GM12878 (cell line): ENCODE data around the gene HSPB1. TPM values are rescaled to one million over a fixed set of nuclear protein-coding genes. Genes with fewer than 3 reads are reported as not detected.

Experiments
- ATAC-seq: fragments of 200-7000 bp; cut with Tn5 transposase; 3 replicates; pipeline ENCODE4 v1.9.1; 2020; ENCODE audit warnings: mild to moderate bottlenecking, moderate library complexity
- BruUV-seq: library from RNA; stranded (reverse); fragments of 400-500 nt; replicated peaks from 2 replicates; lab custom pipeline; 2021; lab: Mats Ljungman, UMichigan
- CTCF ChIA-PET: fragments of 300-600 bp; sonication (Branson Sonifier 250); formaldehyde crosslinking; extraction: SDS; loops from one replicate; lab custom pipeline; 2021; ENCODE audit warnings: inconsistent platforms; lab: Yijun Ruan, JAX
- POLR2A ChIA-PET: fragments of 350-600 bp; formaldehyde crosslinking; extraction: SDS; loops from one replicate; lab custom pipeline; 2021; ENCODE audit warnings: inconsistent platforms; lab: Charles Lee
- RAD21 ChIA-PET: fragments of 300-600 bp; sonication (Branson Sonifier 250); formaldehyde crosslinking; loops from one replicate; lab custom pipeline; 2023; ENCODE audit warnings: antibody characterized with exemption; ENCODE audit not compliant: unreplicated experiment; lab: Charles Lee
- SMC1A ChIA-PET: fragments of 300-600 bp; sonication (Branson Sonifier 250); formaldehyde crosslinking; loops from one replicate; lab custom pipeline; 2023; ENCODE audit not compliant: unreplicated experiment, uncharacterized antibody; lab: Charles Lee
- DNase-seq: peaks from one replicate; pipeline ENCODE4 v3.0.0-alpha.2; 2011; ENCODE audit warnings: low read depth, low spot score
- FAIRE-seq: peaks from 3 replicates; lab custom pipeline; 2011; peaks lifted over from hg19 to GRCh38; lab: Jason Lieb, UNC
- H2AFZ ChIP-seq: 2 replicates; pipeline ENCODE4 v1.6.0; 2011; ENCODE audit warnings: low read depth, low read length, control low read depth; ENCODE audit not compliant: control insufficient read depth
- H3K27ac ChIP-seq: 2 replicates; pipeline ENCODE4 v1.5.1; 2011; ENCODE audit warnings: control low read depth; ENCODE audit not compliant: control insufficient read depth, insufficient read depth
- H3K27me3 ChIP-seq, 2 experiments: replicated peaks in 1 of 2; 2 replicates each; pipeline versions ENCODE4 v1.6.0 to v1.6.1; 2011; ENCODE audit warnings: low read length in 1 of 2; ENCODE audit not compliant: control insufficient read depth in 2 of 2, insufficient read depth in 2 of 2
- H3K36me3 ChIP-seq, 2 experiments: 2 replicates each; pipeline ENCODE4 v1.5.1; 2011; ENCODE audit warnings: low read length in 1 of 2; ENCODE audit not compliant: control insufficient read depth in 2 of 2, insufficient read depth in 2 of 2
- H3K4me1 ChIP-seq: 2 replicates; pipeline ENCODE4 v1.6.1; 2011; ENCODE audit warnings: mild to moderate bottlenecking, low read length, moderate library complexity, mixed read lengths; ENCODE audit not compliant: control insufficient read depth, insufficient read depth
- H3K4me2 ChIP-seq: 2 replicates; pipeline ENCODE4 v1.6.0; 2011; ENCODE audit warnings: control low read depth; ENCODE audit not compliant: control insufficient read depth, insufficient read depth
- H3K4me3 ChIP-seq: fragments of 200-600 bp; sonication (generic); 2 replicates; pipeline ENCODE4 v1.5.1; 2016
- H3K79me2 ChIP-seq: 2 replicates; pipeline ENCODE4 v1.6.0; 2011; ENCODE audit warnings: low read length; ENCODE audit not compliant: control insufficient read depth, insufficient read depth
- H3K9ac ChIP-seq: 2 replicates; pipeline ENCODE4 v1.8.0; 2011; ENCODE audit warnings: low read length, control low read depth, mixed read lengths; ENCODE audit not compliant: control insufficient read depth, insufficient read depth
- H3K9me3 ChIP-seq: replicated peaks from 3 replicates; pipeline ENCODE4 v1.5.1; 2011; ENCODE audit warnings: mild to moderate bottlenecking, low read length; ENCODE audit not compliant: control insufficient read depth, insufficient read depth
- H4K20me1 ChIP-seq: 2 replicates; pipeline ENCODE4 v1.6.0; 2011; ENCODE audit not compliant: control insufficient read depth, insufficient read depth
- FOXK2 ChIP-seq: fragments of 450-650 bp; IDR thresholded peaks from 2 replicates; pipeline ENCODE4 v1.6.1; 2017; ENCODE audit warnings: mild to moderate bottlenecking, moderate library complexity
- NFYB ChIP-seq: IDR thresholded peaks from 2 replicates; pipeline ENCODE4 v1.6.1; 2011; ENCODE audit warnings: low read depth, mild to moderate bottlenecking, low read length, improper control_type of control experiment, moderate library complexity; ENCODE audit not compliant: insufficient read depth
- POLR2AphosphoS2 ChIP-seq: IDR thresholded peaks from 2 replicates; pipeline ENCODE4 v1.6.1; 2011; ENCODE audit warnings: low read depth, mild to moderate bottlenecking, low read length, improper control_type of control experiment, moderate library complexity
- RBBP5 ChIP-seq: fragments of 200-600 bp; sonication (generic); conservative IDR thresholded peaks from 2 replicates; pipeline ENCODE4 v1.6.1; 2016
- RFX5 ChIP-seq: IDR thresholded peaks from 2 replicates; pipeline ENCODE4 v1.6.1; 2011; ENCODE audit warnings: low read depth, low read length, improper control_type of control experiment
- SMARCA5 ChIP-seq: fragments of 450-650 bp; IDR thresholded peaks from 2 replicates; pipeline ENCODE4 v1.6.1; 2017; ENCODE audit warnings: mild to moderate bottlenecking
- SMC3 ChIP-seq: IDR thresholded peaks from 2 replicates; pipeline ENCODE4 v1.6.1; 2011; ENCODE audit warnings: low read length, improper control_type of control experiment, borderline replicate concordance
- WGBS: methylation state at CpG from one replicate; pipeline ENCODE4 v1.1.6; 2016; ENCODE audit warnings: low lambda C conversion rate; ENCODE audit not compliant: insufficient replicate concordance, insufficient coverage; ENCODE audit errors: missing lambda C conversion rate; 5-methylcytosine and 5-hydroxymethylcytosine counted together
- in situ Hi-C: fragments of 300-500 bp; cut with MboI; formaldehyde crosslinking; loops from 9 replicates; pipeline ENCODE4 v1.14.3; 2018; ENCODE audit warnings: mixed read lengths
- intact Hi-C: fragments of 100-400 bp; cut with micrococcal nuclease; formaldehyde crosslinking; loops from one replicate; pipeline ENCODE4 v1.14.2; 2022; ENCODE audit not compliant: unreplicated experiment
- polyA plus RNA-seq, 11 experiments: library from polyadenylated mRNA; depleted of rRNA in 4 of 11; unstranded in 6 of 11; stranded (reverse) in 5 of 11; fragments of >200 nt; fragmentation: Nextera tagmentation in 4 of 11; fragmentation: Illumina TruSeq in 1 of 11; extraction: Ambion mirVana in 4 of 11; extraction: Trizol in 1 of 11; gene quantifications; 1 replicate in 1 of 11; 2 replicates in 10 of 11; pipeline versions ENCODE4 v1.2.1 to v1.2.3, GENCODE V29; 2011 to 2016; ENCODE audit warnings: inconsistent platforms in 2 of 11, missing spikeins in 2 of 11, low read depth in 1 of 11
- total RNA-seq, 4 experiments: library from RNA; depleted of rRNA in 3 of 4; stranded (reverse); fragments of >200 nt in 3 of 4; fragmentation: Illumina TruSeq in 1 of 4; extraction: Trizol in 1 of 4; gene quantifications; 2 replicates each; pipeline versions ENCODE4 v1.2.1 to v1.2.3, GENCODE V29; 2013 to 2021

Gene HSPB1
- total and polyA plus RNA-seq, 10 of the 15 experiments (the other 5 are each of a cell fraction or from before 2014, with no cell fraction given) = 13.7 to 297 (median 62.0) TPM

GRCh38 chr7:76273503-76273902, 29.0 kb upstream of the HSPB1 start:
- no peak for TF ChIP-seq FOXK2
- TF ChIP-seq RBBP5 = no peak
- TF ChIP-seq SMC3 = no peak
- TF ChIP-seq SMARCA5 = no peak
- no peak for TF ChIP-seq RFX5
- ChIA-PET RAD21 (interaction anchor here (1.0 kb wide), 1 partner anchor 18 kb away, joined by 3 read pairs; no protein-coding TSS in a partner anchor), CTCF (interaction anchor here (0.7 to 4.0 kb wide), 3 partner anchors 11 to 155 kb away, joined by 3 to 23 read pairs (median 7); no protein-coding TSS in a partner anchor), POLR2A (no interaction called here), SMC1A (interaction anchor here (1.6 kb wide), 1 partner anchor 8 kb away, joined by 5 read pairs; no protein-coding TSS in a partner anchor)
- BruUV-seq = no TSS peak
- Histone ChIP-seq H3K27me3 (no peaks in the 10 kb centered on the region), H2AFZ (peak overlapping the region; percentile 90), H4K20me1 (no peaks in the 10 kb centered on the region), H3K4me2 (peak overlapping the region; percentile 79), H3K79me2 (no peaks in the 10 kb centered on the region), H3K4me3 (peak overlapping the region; percentile 61; the same call in 1 of the 2 replicates), H3K4me1 (peaks cover 16% of the 10 kb centered on the region), H3K9ac (peak overlapping the region; percentile 60), H3K36me3 (no peaks in the 10 kb centered on the region), H3K9me3 (no peaks in the 10 kb centered on the region), H3K27ac (0 out of 2 replicates have a peak overlapping the region, but pooled peaks have one; percentile 56)
- ATAC-seq (no peak; the same call in 2 of the 3 replicates), DNase-seq (no peak), FAIRE-seq (peak; percentile 61)
- intact Hi-C loops (no loop called here), in situ Hi-C loops (no loop called here)
- WGBS = 66% methylated on average over 5 of the region's 5 CpGs

GRCh38 chr7:76278540-76278939, 23.9 kb upstream of the HSPB1 start:
- DNase-seq (no peak), ATAC-seq (peak; percentile 59), FAIRE-seq (no peak)
- ChIA-PET RAD21 (no interaction called here), CTCF (interaction anchor here (1.1 to 2.0 kb wide), 2 partner anchors 13 to 35 kb away, joined by 4 to 7 read pairs; no protein-coding TSS in a partner anchor), POLR2A (interaction anchor here (0.6 kb wide), 1 partner anchor 17 kb away, joined by 5 read pairs; no protein-coding TSS in a partner anchor), SMC1A (no interaction called here)
- no TSS peak for BruUV-seq
- H3K9ac ChIP-seq = no peak overlapping the region
- H4K20me1 ChIP-seq = no peaks in the 10 kb centered on the region
- no peak overlapping the region for H3K4me2 ChIP-seq
- H3K4me3 ChIP-seq = no peak overlapping the region
- no peaks in the 10 kb centered on the region for H3K36me3 ChIP-seq
- in situ Hi-C loops (no loop called here), intact Hi-C loops (no loop called here)
- no peak overlapping the region for H3K27ac ChIP-seq
- H3K27me3 ChIP-seq = peaks cover 3 to 4% of the 10 kb centered on the region in 2 experiments; a peak in 3 of 4 replicates
- H2AFZ ChIP-seq = no peak overlapping the region
- TF ChIP-seq POLR2AphosphoS2 (no peak), NFYB (0 out of 2 replicates have a peak, but pooled peaks have one; percentile 27)
- peaks cover 2% of the 10 kb centered on the region for H3K4me1 ChIP-seq
- H3K9me3 ChIP-seq = no peaks in the 10 kb centered on the region
- no peaks in the 10 kb centered on the region for H3K79me2 ChIP-seq
- WGBS = 100% methylated on average over 1 of the region's 1 CpG
